HG03565 (cell line): Measurements from ENCODE around the gene KCNMA1.

Experiments
- ATAC-seq: cut with Tn5 transposase; IDR thresholded peaks from one replicate; pipeline ENCODE4 v1.9.1; 2021; ENCODE audit warnings: mild to moderate bottlenecking, moderate library complexity; ENCODE audit not compliant: unreplicated experiment

Gene KCNMA1

GRCh38 chr10:77290528-77291155, 347.0 kb downstream of the KCNMA1 start:
- no peak for ATAC-seq

DNA sequence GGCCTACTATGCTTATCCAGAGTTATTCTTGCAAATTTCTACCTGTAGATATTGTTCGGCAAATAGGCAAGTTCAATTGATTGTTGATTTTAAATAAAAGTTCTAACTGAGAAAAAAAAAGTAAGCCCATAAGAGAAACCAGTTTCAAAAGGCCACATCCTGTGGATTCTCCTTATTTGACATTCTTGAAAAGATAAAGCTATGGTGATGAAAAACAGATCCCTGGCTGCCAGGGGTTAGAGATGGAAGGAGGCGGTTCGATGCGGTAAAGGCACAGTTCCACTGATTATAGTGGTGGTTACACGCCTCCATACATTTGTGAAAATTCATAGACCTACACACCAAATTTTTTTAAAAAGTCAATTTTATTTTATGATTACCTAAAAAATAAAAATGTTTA, 347.8 kb downstream of the KCNMA1 start:
- no peak for ATAC-seq

- no peak for ATAC-seq
Measured at GRCh38 chr10:77289027-77289501, 348.5 kb downstream of the KCNMA1 start.

DNA sequence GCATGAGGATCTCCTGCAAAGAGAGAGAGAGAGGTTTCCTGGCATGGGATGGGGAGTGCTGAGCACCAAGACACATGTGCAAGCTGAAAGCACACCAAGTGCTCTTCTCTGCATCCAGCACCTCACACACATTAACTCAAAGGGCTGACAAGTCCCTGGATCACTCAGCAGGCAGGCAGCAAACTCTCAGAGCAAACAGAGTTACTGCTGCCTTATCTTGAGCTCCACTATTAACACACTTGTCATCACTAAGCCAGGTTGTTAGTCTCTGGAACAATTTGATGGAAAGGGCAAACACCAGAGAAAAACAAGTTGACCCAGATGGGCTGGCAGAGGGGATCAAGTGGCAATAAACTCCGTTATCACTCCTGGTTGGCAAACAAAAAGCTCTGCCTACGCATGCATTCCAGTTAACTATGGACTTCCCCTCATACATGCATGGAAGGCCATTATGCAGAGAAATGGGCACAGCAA, 349.9 kb downstream of the KCNMA1 start:
- ATAC-seq = no peak

- no peak for ATAC-seq
Measured at GRCh38 chr10:77286531-77287508, 350.8 kb downstream of the KCNMA1 start.

DNA sequence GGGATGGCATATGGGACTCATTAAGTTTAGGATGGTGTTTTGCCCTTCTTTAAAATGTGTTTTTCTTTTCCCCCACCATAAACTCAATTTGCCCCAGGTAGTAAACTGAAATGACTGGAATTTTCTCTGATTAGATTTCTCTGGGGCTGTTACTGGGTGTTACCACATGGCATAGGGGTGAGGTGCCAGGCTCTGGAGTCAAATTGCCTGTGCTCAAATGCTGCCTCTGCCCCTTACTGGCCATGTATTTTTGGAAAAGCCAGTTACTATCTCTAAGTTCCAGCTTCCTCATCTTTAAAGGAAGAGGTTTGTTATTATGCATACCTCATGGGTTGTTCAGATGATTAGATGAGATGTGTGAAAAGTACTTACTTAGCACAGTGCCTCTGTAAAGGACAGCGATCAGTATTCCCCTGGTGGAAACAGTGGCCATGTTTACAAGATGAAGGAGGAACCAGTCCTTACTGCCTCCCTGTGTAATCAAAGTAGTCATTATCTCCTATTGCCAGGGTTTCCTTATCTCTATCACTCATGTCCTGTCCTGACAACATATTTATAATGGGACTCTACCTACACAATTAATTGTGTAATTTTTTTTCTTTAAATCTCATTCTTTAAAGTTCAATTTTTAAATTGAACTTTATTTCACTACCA, 352.0 kb downstream of the KCNMA1 start:
- ATAC-seq = no peak

DNA sequence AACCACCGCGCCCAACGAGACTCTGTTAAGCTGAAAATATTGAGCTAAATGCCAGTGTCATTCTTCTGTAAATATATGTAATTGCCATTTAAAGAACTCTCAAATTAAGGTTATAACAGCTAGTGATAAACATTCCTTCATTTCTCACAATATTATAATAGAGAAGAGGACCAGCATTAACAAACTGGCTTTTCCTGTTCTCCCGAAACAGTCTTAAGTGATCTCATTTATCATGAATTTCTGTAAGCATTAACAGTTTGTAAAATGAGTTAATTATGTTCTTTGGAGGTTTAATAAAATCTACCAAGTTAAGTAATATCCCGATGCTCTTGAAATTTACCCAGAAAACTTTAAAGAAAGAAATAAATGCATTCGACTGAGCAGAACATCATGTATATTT, 352.8 kb downstream of the KCNMA1 start:
- ATAC-seq = no peak

DNA sequence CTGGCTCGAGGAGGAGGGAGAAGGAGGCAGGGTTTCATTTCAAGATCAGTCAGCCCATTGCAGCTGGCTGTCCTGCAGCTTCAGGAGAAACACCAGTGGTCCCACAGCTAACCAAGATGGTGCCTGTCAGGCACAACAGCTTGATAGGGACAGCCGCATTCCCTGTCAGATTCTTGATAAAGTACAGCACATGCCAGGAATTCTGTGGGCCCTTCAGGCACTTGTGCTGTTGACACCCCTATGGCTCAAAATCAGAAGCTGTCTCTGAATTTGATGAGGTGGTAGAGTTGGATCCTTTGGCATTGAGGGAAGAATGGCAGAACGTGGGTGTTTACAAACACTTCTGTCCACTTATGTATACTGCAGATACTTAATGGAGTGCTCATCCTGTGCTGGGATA, 354.3 kb downstream of the KCNMA1 start:
- no peak for ATAC-seq

GRCh38 chr10:77282163-77282562, 355.4 kb downstream of the KCNMA1 start:
- ATAC-seq = no peak

GRCh38 chr10:77281719-77282118, 355.9 kb downstream of the KCNMA1 start:
- ATAC-seq = no peak

DNA sequence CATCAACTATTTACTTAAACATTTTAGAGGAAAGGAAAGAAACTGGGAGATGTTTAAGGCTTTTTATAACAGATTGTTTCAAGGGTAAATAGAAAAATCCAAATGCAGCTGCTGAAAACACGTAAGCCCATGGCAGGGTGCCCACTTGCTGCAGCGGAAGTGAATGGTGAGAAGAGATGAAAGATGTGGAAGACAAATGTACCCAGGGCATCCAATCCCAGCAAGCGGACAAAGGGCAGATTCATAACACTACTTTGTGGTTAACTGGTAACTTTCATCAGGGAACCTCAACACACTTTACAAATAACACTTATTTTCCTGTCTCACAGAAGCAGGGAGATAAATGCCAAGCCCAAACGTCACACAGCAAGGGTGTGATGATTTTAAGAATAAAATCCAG, 358.4 kb downstream of the KCNMA1 start:
- ATAC-seq = no peak

DNA sequence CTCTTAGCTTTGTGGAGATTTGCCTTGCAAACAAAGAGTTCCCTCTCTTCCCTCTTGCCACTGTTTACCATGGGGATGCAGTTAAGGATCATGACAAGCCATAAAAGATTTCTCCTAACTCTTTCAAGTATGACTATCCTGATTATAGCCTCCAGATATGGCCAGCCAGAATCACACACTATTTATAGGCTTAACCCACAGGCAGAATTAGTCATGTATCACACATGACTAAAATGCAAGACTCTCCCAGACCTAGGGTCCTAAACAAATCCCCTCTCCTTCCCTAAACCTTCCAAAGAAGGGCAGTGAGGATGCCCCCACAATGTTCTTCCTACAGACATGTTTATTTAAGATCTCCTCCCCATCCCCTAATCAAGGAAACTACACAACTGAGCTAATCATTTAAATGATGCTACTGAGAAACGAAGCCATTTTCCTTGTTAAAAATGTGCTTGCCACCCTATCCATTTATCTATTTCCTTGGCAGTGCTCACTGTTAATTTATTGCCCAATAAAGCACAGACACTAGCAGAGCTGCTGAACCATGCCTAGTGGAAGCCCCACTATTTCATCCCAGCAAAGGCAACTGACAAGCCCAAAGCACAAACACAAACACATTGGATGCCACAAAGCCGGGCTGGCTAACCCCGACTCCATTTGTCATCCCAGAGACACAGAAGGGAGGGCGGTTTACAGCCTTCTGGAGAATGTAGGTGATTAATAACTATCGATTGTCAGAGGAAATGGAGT, 363.4 kb downstream of the KCNMA1 start:
- ATAC-seq = no peak

DNA sequence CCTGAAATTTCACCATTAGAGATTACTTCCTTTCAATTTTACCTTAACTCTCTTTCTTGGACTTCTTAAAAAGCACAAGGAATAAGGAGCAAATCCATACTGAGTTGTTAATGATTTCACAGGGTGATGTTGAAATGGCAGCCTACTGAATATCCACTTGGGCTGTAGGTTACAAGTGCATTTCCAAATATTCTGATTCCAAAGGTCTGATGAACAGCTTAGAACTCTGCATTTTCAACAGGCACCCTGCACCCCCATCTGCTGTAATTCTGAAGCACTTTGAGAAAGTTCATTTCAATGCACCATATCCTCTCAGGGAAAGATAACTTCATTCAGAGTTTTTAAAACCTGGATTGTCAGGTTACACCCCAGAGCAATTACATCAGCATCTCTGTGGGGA, 368.4 kb downstream of the KCNMA1 start:
- no peak for ATAC-seq

- ATAC-seq = no peak
Measured at GRCh38 chr10:77268721-77269120, 368.9 kb downstream of the KCNMA1 start.

DNA sequence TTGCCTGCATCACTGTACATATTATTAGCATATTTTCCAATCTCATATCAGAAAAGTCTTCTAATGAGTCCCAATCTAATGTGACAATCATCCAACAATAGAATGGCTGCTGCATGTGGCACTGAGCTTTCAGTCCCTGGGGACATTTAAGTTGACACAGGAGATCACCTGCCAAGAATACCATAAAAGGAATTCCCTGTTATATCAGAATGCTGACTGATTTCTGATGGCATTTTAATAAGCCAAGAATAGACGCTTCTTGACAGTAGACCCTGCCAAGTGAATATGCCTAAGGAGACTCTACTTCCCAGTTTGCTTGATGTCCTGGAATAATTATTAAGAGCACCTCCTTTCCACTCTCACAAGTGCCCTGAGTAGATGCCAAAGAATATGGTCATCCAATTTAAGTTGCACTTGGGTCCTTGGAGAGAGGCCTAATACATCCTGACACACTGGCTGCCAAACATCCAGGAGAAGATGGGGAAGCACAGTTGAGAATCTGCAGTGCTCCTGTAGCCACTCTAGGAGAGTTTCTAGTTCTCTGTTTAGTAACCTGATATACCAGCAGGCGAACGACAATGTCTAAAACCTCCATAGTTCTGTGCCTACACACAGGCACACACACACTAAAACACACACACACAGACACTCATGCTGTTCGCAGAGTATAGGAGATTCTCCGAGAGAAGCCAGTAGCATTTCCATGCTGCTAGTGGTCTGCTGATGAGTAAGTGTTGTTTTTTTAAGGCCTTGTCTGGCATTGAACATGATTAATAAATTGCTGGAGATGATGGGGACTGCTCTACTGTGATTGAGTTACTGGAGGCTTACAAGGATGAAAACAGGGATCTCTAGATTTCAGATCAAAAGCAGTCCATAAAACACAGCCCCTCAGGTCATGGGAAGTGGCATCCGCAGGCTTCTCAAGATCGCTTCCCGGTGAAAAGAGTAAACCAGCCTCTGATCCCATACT, 369.6 kb downstream of the KCNMA1 start:
- ATAC-seq = no peak

DNA sequence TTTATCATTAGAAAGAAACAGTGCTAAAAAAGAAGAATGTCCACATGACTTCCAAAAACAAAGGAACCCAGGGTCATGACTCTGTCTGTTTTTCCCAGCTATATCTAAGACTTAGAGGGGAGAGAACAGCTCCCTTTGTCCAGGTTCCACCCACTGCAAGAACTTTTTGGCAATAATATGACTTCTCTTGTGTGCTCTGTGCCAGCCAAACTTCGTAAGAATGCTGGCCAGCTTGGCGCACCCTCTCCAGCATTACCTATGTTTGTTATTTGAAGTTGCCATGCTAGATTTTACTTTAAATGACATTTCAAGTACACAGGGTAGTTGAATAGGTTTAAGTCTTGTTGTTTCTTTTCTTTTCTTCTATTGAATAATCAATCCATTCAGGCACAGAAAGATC, 371.4 kb downstream of the KCNMA1 start:
- ATAC-seq = no peak

DNA sequence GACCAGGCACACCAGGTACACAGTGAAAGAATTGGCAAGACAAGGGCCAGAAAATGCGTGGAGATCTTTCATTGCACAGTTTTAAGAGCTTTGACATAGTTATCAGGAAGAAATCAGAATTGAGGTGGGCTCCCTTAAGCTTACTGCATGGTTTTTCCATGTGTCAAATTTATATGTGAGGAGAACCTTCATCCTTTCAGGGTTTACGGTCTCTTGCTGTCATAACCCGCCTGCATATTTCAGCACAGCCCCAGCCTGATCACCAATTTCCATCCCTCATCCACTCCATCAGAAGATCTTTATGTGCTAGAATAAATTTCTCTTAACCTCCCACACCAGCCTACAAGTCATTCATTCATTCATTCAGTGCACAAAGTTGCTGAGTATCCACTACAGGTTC, 373.1 kb downstream of the KCNMA1 start:
- ATAC-seq = no peak

- peak; percentile 87 for ATAC-seq
Measured at GRCh38 chr10:77264107-77264506, 373.5 kb downstream of the KCNMA1 start.

DNA sequence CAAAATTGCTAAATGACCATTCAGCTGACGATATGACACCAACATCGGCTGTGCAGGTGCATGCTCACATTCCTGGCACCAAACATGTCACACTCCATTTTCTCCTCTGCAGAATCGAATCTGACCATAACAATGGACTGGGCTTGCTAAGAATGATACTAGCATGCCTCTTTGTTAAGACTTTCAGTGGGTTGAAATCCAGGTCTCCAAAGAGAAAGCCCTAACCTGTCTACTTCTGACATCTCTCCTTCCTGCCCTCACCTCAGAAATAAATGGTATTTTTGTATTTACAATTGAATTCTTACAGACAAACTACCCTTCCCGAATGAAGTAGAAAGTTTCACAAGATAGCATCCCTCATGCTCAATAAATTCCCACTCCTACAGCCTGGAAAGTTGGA, 373.9 kb downstream of the KCNMA1 start:
- no peak for ATAC-seq

DNA sequence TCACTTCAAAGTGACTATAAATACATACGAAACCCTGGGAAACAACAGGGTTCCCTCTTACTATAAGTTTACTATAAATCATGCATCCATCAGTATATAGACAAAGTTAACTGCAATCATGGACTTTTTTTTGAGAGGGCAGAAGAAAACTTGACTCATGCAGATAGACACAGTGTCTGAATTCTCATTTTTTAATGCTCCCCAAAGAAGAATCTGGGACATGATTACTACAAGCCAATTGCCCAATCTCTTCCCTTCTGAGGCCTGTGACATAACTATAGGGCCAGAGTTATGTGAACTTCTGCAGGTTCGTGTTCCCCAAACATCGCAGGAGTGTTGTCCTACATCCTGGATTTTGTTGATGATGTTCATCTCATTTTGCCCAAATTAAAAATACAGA, 376.5 kb downstream of the KCNMA1 start:
- no peak for ATAC-seq
